Cardiac muscle cell (in vitro differentiated cells and primary cell): ENCODE results near the gene KRTAP10-7. TPM values are rescaled to one million over a fixed set of nuclear protein-coding genes. Genes with fewer than 3 reads are reported as not detected.

ENCODE experiments used
- DNase-seq, 2 donors: peaks; one replicate each; pipeline versions ENCODE4 v3.0.0 to v3.0.0-alpha.2; 2010 to 2017; ENCODE audit warnings: low read depth in 1 of 2, low spot score in 1 of 2
- H3K27ac ChIP-seq: fragments of 200-600 bp; sonication (generic); 2 replicates; pipeline ENCODE4 v1.5.1; 2016
- H3K27me3 ChIP-seq: fragments of 200-600 bp; sonication (generic); 2 replicates; pipeline ENCODE4 v1.6.0; 2016; ENCODE audit warnings: control low read depth
- H3K36me3 ChIP-seq: fragments of 200-600 bp; sonication (generic); 2 replicates; pipeline ENCODE4 v1.5.1; 2016; ENCODE audit warnings: control low read depth
- H3K4me1 ChIP-seq: fragments of 200-600 bp; sonication (generic); 2 replicates; pipeline ENCODE4 v1.8.1; 2017; ENCODE audit warnings: low read depth, mild to moderate bottlenecking, mixed run types
- H3K4me3 ChIP-seq: fragments of 200-600 bp; sonication (generic); 2 replicates; pipeline ENCODE4 v1.5.1; 2016; ENCODE audit warnings: mild to moderate bottlenecking
- H3K9me3 ChIP-seq: fragments of 200-600 bp; sonication (generic); 2 replicates; pipeline ENCODE4 v1.5.1; 2017; ENCODE audit warnings: low read depth, mild to moderate bottlenecking, control low read depth
- CTCF ChIP-seq: IDR thresholded peaks from 2 replicates; pipeline ENCODE4 v1.5.1; 2012; ENCODE audit warnings: low read depth, mild to moderate bottlenecking, low read length
- polyA plus RNA-seq: library from polyadenylated mRNA; unstranded; fragments of >200 nt; fragmentation: Nextera tagmentation; extraction: Ambion mirVana; gene quantifications from 2 replicates; pipeline ENCODE4 v1.2.1, GENCODE V29; 2016
- total RNA-seq: library from RNA; depleted of rRNA; stranded (reverse); fragments of >200 nt; gene quantifications from 2 replicates; pipeline ENCODE4 v1.2.3, GENCODE V29; 2016

Gene KRTAP10-7
- total and polyA plus RNA-seq, 2 experiments from 2014 or later: not detected

- Histone ChIP-seq H3K9me3 (no peaks in the 10 kb centered on the region), H3K4me1 (no peaks in the 10 kb centered on the region)
- no peak for TF ChIP-seq CTCF
Measured at GRCh38 chr21:44566403-44566802, 34.0 kb upstream of the KRTAP10-7 start.

GRCh38 chr21:44567481-44568171 is 32.8 kb upstream of the KRTAP10-7 start:
- no peaks in the 10 kb centered on the region for H3K27me3 ChIP-seq
- DNase-seq: no peak
- no peak for TF ChIP-seq CTCF
- no peak overlapping the region for H3K27ac ChIP-seq
- no peaks in the 10 kb centered on the region for H3K36me3 ChIP-seq
- H3K4me3 ChIP-seq: no peak overlapping the region
- no peaks in the 10 kb centered on the region for H3K4me1 ChIP-seq
- no peaks in the 10 kb centered on the region for H3K9me3 ChIP-seq

More at GRCh38 chr21:44566403-44566802, 34.0 kb upstream of the KRTAP10-7 start:
- Histone ChIP-seq H3K36me3 (no peaks in the 10 kb centered on the region), H3K27ac (no peak overlapping the region), H3K4me3 (no peak overlapping the region), H3K27me3 (no peaks in the 10 kb centered on the region)
- DNase-seq: no peak

DNA sequence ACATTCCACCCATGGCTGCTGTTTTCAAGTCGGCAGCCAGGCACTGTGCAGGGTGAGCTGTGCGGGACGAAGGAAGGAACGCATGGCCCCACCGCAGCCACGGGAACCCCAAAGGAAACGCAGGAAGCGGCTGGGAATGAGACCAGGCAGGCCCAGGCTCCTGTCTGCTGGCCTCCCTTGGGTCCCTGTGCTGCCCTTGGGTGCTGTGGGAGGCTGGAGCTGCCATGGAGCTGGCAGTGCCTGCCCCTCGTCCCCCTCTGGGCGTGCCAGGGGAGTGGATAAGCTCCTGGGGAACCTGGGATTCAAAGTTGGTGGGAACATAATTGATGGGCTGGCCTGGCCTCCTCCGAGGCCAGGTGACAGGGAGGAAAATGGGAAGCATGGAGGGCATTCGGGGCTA is 32.1 kb upstream of the KRTAP10-7 start:
- DNase-seq: no peak
- H3K4me3 ChIP-seq: no peak overlapping the region
- no peaks in the 10 kb centered on the region for H3K9me3 ChIP-seq

DNA sequence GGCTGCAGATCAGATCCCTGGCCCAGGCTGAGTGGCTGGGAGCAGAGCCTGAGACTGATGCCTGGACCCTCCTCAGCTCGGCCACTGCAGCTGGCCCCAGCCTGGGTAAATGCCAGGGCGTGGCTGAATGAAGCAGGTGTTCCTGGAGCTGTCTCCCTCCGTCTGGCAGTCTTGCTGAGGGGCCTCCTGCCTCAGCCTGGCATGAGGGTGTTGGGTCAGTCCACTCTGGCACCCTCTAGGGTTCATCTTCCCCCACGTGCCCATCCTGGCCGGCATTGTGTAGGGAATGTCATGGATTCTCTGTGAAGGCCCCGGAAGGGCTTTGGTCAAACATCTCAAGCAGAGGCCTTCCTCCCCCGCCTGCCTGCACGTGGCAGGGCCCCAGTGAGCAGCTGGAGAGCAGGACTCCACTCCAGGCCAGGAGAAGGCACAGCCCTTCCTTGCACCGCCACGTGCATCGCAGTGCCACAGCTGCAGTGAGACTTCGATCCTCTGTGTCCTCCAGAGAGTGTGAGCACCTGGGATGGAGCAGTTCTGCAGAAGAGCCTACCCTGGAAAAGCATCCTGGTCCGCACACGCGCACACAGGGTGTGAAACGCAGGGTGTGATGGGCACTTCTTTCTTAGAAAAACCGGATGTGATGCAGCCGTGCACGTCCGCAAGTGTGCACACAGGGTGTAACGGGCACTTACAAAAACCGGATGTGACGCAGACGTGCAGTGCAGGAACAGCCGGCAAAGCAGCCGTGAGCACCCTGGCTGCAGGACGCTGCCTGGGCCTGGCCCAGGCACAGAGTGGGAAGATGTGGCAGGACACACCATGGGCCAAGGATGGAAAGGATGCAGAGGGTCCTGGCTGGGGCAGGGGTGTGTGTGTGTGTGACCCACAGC is 31.5 kb upstream of the KRTAP10-7 start:
- no peaks in the 10 kb centered on the region for H3K4me1 ChIP-seq
- no peak overlapping the region for H3K27ac ChIP-seq
- H3K36me3 ChIP-seq: no peaks in the 10 kb centered on the region
- no peak overlapping the region for H3K4me3 ChIP-seq
- no peak for DNase-seq
- no peak for TF ChIP-seq CTCF
- no peaks in the 10 kb centered on the region for H3K9me3 ChIP-seq
- no peaks in the 10 kb centered on the region for H3K27me3 ChIP-seq

More for the DNA sequence above, 32.1 kb upstream of the KRTAP10-7 start:
- TF ChIP-seq CTCF: no peak
- no peaks in the 10 kb centered on the region for H3K27me3 ChIP-seq
- no peaks in the 10 kb centered on the region for H3K36me3 ChIP-seq
- H3K27ac ChIP-seq: no peak overlapping the region
- no peaks in the 10 kb centered on the region for H3K4me1 ChIP-seq

- TF ChIP-seq CTCF: no peak
- Histone ChIP-seq H3K4me1 (no peaks in the 10 kb centered on the region), H3K36me3 (no peaks in the 10 kb centered on the region), H3K27me3 (no peaks in the 10 kb centered on the region), H3K27ac (no peak overlapping the region), H3K9me3 (no peaks in the 10 kb centered on the region), H3K4me3 (no peak overlapping the region)
- DNase-seq: no peak
Measured at GRCh38 chr21:44569861-44570517, 30.4 kb upstream of the KRTAP10-7 start.
